HG02938 (cell line): ENCODE data around the gene GP1BA.

Experiments
- ATAC-seq: cut with Tn5 transposase; IDR thresholded peaks from one replicate; pipeline ENCODE4 v1.9.1; 2021; ENCODE audit warnings: mild to moderate bottlenecking, moderate library complexity; ENCODE audit not compliant: unreplicated experiment

Gene GP1BA

GRCh38 chr17:4949321-4950074, 17.4 kb downstream of the GP1BA start:
- ATAC-seq: peak; percentile 9

DNA sequence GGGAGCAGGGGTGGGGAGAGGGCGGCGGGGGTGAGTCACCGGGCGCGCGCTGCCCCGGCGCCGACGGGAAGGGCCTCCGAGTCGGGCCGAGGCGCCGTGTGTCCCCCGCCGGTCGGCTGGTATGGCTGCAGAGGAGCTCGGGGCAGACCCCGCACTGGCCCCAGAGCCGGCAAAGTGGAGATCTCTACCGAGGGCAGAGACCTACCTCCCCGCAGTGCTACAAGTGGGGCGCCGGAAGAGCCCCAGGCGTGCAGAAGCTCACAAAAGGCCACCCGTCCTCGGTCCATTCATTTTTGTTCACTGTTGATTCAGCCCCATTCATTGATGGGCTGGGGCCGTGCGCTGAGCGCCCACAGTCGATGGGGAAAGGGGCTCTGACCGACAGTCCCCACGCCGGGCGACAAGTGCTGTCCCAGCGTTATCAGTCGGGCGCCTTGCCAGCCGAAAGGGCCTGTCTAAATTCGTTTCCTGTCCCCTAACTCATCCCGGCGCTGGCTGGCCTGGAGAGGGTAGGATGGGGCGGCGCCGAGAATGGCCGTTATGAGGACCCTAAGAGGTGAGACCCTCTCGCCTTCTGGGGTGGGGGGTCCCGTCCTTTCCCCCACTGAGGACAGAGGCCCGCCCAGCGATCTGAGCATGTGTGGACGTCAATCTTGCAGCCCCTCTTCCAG, 18.1 kb downstream of the GP1BA start:
- ATAC-seq: peak; percentile 3

DNA sequence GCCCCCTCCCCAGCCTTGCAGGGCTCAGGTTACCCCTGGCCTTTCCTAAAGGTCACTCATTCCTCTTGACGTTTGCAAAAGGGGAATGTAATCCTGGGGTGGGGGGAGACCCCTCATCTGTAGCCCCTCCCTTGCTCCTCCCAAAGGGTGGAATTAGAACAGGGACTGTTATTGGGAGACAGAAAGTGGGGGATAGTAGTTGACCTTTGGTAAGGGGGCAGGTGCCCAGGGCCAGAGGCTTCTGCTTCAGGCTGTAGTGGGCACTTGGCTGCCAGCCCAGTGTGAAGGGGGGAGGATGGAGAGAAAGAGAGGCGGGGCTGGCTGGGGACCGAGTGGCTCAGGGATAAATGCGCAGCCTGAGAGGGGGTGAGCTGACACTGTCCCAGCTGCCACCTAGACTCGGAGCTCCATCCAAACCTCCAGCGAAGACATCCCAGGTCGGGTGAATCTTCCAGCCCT, 18.7 kb downstream of the GP1BA start, which contains the start of gene ENO3:
Gene ENO3, plus strand, starts transcription at position 374 of the 459 bp plus-strand sequence. CDS start 711 bp downstream, outside the sequence.
- ATAC-seq: no peak

DNA sequence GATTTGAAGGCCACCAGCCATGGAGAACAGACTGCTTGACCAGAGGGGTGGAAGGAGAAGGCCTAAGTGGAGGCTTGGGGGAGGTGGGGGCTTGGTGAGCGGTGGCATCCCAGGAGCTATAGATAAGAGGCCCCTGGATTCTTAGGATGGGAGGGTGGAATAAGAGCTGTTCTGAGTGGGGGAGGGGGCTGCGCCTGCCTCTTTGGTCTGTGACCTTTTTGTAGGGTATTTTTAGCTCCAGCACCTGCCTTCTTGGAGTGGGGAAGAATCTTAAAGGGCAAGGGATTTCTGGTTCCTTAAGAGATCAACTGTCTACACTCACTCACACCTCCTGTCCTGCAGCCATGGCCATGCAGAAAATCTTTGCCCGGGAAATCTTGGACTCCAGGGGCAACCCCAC, 19.4 kb downstream of the GP1BA start:
- ATAC-seq: no peak

GRCh38 chr17:4953451-4953961, 21.4 kb downstream of the GP1BA start:
- ATAC-seq: no peak

DNA sequence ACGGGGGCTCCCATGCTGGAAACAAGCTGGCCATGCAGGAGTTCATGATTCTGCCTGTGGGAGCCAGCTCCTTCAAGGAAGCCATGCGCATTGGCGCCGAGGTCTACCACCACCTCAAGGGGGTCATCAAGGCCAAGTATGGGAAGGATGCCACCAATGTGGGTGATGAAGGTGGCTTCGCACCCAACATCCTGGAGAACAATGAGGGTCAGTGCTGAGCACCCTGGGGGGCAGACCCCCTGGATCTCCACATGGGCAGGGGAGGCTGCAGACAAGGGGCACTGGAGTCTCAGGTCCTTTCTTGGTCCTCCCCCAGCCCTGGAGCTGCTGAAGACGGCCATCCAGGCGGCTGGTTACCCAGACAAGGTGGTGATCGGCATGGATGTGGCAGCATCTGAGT, 23.0 kb downstream of the GP1BA start:
- no peak for ATAC-seq

DNA sequence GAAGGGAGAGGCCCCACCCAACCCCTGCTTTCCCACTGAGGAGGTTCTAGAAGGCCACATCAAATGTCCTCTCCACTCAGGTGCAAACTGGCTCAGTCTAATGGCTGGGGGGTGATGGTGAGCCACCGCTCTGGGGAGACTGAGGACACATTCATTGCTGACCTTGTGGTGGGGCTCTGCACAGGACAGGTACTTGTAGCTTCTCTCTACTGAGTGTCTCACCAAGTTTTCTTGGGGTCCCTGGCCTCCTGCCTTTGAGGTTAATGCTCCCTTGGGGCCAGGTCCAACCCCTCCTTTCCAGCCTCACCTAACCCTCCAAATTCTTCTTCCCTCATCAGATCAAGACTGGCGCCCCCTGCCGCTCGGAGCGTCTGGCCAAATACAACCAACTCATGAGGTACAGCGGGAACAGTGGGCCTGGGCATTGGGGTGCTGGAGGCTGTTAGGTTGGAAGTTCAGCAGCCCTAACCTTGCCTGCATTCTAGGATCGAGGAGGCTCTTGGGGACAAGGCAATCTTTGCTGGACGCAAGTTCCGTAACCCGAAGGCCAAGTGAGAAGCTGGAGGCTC, 24.5 kb downstream of the GP1BA start:
- no peak for ATAC-seq

GRCh38 chr17:4958102-4958501, 26.0 kb downstream of the GP1BA start:
- ATAC-seq: no peak

GRCh38 chr17:4959261-4959965, 27.3 kb downstream of the GP1BA start:
- ATAC-seq: no peak

- ATAC-seq: no peak
These were observed 28.3 kb downstream of the GP1BA start for GRCh38 chr17:4960279-4960922.

- no peak for ATAC-seq
These were observed 33.4 kb downstream of the GP1BA start for GRCh38 chr17:4965311-4965986.

DNA sequence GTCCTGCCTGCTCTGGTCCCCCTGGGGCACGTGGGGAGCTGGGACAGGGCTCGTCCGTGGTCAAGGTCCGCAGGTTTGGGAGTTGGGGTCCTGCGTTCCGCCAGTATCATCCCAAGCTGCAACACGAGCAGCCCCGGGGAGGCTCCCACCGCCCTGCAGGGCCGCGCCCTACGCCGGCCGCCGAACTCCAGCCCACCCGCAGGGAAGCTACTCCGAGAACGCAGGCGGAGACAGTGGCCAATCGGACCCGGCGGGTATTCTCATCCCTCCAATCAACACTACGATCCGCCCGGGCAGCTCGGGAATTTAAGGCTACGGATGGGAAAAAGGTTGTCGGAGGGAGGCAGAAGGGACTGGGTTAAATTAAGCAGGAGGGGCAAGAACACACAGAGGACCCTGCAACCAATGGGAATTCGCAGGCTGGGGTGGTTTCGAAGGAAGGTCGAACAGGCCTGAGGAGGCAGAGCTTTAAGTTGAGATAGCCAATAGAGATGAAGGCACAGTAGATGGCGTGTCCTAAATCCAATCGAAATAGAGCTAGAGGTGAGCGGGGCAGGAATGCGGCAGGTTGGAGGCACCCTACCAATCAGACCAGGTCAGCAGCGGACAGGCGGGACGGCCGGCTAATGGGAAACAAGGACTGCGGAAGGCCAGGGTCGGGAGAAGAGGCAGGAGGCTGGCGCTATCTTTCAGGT, 34.9 kb downstream of the GP1BA start:
- peak; percentile 79 for ATAC-seq

GRCh38 chr17:4967539-4968485, 35.7 kb downstream of the GP1BA start, which contains the start of gene SPAG7:
SPAG7 (minus strand) TSS chr17:4967817; CDS start chr17:4967804, 13 bp downstream.
- peak; percentile 40 for ATAC-seq

- no peak for ATAC-seq
These were observed 36.5 kb downstream of the GP1BA start for GRCh38 chr17:4968486-4969046.

DNA sequence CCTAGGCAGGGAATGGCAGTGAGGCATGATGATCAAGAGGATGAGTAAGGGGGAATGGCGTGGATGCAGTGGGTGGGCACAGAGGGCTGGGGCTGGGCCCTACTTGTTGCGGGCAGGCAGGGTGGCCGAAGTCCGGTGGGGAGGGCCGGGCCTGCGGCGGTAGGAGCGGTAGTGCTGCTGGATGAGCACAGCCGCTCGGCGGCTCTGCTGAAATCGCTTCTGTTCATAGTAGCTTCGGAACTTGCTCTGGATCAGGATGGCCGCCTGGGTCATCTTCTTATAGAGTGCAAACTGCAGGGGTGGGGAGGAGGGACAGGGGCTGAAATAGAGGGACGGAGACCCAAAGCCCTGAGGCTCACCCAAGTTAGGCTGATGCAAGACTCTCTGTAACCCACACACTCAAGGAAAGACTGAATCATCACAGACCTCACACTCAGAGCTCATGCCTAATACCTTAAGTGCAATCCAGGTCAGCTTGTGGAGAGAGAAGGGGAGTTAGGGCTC, 37.0 kb downstream of the GP1BA start:
- ATAC-seq: no peak

GRCh38 chr17:4969551-4970173, 37.6 kb downstream of the GP1BA start:
- ATAC-seq: no peak

DNA sequence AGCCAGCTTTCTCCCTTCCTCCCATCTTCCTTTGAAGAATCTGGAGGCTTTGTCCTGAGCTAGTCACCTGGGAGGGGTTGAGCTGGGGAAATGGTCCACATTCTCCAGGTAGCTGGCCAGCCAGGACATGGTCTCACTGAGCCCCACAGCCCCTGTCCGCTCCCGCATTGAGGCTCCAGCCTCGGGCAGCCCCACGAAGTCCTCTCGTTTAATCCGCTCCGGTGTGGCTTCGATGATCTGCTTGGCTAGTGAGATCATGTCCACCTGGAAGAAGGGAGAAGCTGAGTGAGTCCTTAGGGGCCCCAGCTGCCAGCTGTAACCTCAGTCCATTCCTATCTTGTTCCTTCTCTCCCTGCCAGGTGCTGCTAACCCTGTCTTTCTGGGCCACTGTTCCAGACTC, 38.2 kb downstream of the GP1BA start:
- no peak for ATAC-seq
